OCI-LY1 (cell line): Measurements from ENCODE around the gene TARS2.

Experiments
- CTCF ChIP-seq: fragments of 200-600 bp; sonication (generic), shearing (Covaris generic); IDR thresholded peaks from 2 replicates; pipeline ENCODE4 v1.5.1; 2017; ENCODE audit warnings: mild to moderate bottlenecking, antibody characterized with exemption, low read length, moderate library complexity, mixed read lengths
- EZH2 ChIP-seq: fragments of 200-600 bp; sonication (generic), shearing (Covaris generic); IDR thresholded peaks from 2 replicates; pipeline ENCODE4 v1.8.0; 2017; ENCODE audit warnings: borderline replicate concordance, mixed run types, mild to moderate bottlenecking, antibody characterized with exemption, low read length, moderate library complexity, mixed read lengths

GRCh38 chr1:150548324-150548631 lies 61.1 kb downstream of the TARS2 start:
- TF ChIP-seq CTCF (no peak), EZH2 (no peak)
